Hematopoietic multipotent progenitor cell (in vitro differentiated cells): ENCODE data around the gene DOCK3. TPM values are rescaled to one million over a fixed set of nuclear protein-coding genes. Genes with fewer than 3 reads are reported as not detected.
"Not testable (repeated sequence)": the region's sequence is repeated elsewhere in the genome, so short reads cannot be mapped to it uniquely, and the experiment has no call there.

ENCODE experiments used
- DNase-seq, 3 donors: peaks; one replicate each; pipeline ENCODE4 v3.0.0-alpha.2; 2011 to 2015; ENCODE audit warnings: low read depth in 2 of 3, low spot score in 2 of 3
- total RNA-seq: library from RNA; depleted of rRNA; stranded (reverse); fragments of >200 nt; gene quantifications from one replicate; pipeline ENCODE4 v1.2.3, GENCODE V29; 2012

The DOCK3 gene
- total RNA-seq, 1 donor = 1.3 TPM

DNA sequence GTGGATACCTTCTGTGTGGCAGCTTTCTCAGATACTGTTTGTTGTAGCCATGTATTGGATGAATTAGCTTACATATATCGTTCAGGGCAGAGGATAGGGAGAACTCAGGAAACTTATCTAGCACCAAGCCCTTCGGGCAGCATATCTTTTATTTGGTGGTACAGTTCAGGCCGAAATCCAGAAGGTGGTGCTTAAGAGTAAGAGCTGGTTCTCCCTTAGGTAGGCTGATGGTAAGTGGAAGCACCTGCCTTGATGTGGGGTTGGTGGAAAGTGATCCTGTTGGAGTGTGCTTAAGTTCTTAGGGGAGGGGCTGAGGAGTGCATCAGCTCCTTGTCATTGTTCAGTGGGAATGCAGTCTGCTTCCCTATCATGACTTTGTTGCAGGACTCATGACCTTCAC is 187.5 kb downstream of the DOCK3 start:
- no peak for DNase-seq

DNA sequence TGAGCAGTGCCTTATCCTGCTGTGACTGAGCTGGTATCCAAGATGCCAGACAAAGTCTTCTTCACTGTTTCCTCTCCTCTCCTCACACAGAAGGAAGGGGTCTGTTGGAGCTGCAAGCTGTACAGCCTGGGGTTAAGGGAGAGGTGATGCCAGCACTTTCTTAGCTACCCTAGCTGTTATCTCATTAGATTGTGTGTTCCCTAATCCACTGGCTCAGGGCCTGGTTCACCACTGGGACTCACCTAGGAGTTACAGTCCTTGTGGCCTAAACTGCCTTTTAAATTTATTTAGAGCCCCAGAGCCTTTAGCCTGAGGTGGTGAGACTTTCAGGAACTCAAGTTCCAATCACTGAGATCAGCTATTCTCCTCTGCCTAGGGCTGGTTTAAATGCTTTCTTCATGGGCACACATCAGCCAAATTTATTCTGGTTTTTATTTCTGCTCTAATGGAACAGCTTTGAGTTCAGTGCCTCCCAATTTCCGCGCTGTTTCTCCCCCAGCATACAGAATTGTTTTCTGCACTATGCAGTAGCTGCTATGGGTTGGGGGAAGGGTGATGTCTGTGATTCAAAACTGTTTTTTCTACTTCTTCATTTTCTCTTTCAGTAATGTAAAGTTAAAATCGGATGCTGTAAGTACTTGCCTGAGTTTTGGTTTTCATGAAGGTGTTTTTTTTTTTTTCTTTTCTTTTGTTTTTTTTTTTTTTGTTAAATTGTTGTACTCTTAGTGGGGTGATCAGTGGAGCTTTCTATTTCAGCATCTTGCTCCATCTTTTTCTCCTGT is 198.8 kb downstream of the DOCK3 start:
- peak in 1 of 3 donors; percentile 16 for DNase-seq

DNA sequence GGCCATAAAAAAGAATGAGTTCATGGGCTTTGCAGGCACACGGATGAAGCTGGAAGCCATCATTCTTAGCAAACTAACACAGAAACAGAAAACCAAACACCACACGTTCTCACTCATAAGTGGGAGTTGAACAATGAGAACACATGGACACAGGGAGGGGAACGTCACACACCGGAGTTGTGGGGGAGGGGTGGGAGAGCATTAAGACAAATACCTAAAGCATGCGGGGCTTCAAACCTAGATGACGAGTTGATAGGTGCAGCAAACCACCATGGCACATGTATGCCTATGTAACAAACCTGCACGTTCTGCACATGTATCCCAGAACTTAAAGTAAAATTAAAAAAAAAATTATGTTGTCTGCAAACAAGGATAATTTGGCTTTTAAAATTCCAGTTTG is 200.1 kb downstream of the DOCK3 start:
- not testable (repeated sequence) for DNase-seq

DNA sequence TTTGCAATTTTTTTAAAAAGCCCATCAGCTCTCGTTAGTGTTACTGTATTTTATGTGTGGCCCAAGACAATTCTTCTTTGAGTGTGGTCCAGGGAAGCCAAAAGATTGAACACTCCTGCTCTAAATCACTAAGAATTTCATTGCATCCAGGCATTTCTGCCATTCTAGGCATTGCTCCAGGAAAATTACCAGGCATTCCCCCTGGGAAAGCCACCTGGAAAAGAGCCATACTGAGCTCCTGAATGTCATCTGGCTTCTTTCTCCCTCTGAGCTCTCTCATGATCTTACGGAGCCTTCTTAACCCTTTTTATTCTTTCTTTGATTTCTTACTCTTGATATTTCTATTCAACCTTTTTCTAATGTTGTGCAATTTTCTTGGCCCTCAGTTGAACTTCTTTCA is 202.2 kb downstream of the DOCK3 start:
- no peak for DNase-seq

DNA sequence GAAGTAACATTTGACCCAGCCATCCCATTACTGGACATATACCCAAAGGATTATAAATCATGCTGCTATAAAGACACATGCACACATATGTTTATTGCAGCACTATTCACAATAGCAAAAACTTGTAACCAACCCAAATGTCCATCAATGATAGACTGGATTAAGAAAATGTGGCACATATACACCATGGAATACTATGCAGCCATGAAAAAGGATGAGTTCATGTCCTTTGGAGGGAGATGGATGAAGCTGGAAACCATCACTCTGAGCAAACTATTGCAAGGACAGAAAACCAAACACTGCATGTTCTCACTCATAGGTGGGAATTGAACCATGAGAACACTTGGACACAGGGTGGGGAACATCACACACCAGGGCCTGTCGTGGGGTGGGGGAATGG is 208.0 kb downstream of the DOCK3 start:
- not testable (repeated sequence) for DNase-seq

DNA sequence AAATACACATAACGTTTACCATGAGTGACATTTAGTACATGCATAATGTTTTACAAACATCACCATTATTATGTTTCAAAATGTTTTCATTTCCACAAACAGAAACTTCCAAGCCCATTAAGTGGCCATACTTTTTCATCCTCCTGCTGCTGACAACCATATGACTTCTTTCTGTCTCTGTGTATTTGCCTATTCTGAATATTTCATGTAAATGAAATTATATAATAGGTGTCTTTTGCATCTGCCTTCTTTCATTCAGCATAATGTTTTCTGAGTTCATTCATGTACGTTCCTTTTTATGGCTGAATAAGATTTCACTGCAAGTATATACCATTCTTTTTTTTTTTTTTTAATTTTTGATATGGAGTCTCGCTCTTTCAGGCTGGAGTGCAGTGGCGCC is 209.0 kb downstream of the DOCK3 start:
- no peak for DNase-seq

DNA sequence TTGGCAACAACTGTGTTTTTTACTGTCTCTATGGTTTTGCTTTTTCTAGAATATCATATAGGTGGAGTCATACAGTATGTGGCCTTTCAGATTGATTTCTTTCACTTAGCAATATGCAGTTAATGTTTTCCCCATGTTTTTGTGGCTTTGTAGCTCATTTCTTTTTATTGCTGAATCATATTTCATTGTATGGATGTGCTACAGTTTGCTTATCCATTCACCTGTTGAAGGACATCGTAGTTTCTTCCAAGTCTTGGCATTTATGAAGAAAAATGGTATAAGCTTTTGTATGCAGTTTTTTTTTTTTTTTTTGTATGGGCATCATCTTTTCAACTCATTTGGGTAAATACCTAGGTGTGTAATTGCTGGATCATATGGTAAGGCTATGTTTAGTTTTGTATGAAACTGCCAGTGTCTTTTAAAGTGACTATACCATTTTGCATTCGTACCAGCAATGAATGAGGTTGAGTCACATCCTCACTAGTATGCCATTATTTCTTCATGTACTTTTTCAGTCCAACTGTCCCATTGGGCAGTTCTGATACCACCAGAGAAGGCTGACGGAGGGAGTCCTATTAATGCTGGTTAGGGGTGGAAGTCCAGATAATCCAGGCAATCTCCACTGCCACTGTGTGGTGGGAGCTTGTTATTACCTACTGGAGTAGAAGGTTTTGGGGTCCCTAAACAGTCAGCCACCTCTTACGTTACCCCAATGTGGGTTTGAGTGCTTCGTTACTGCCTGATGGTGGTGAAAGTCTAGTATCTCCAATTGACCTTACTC is 210.5 kb downstream of the DOCK3 start:
- peak in 2 of 3 donors; percentile 16 to 58 for DNase-seq

DNA sequence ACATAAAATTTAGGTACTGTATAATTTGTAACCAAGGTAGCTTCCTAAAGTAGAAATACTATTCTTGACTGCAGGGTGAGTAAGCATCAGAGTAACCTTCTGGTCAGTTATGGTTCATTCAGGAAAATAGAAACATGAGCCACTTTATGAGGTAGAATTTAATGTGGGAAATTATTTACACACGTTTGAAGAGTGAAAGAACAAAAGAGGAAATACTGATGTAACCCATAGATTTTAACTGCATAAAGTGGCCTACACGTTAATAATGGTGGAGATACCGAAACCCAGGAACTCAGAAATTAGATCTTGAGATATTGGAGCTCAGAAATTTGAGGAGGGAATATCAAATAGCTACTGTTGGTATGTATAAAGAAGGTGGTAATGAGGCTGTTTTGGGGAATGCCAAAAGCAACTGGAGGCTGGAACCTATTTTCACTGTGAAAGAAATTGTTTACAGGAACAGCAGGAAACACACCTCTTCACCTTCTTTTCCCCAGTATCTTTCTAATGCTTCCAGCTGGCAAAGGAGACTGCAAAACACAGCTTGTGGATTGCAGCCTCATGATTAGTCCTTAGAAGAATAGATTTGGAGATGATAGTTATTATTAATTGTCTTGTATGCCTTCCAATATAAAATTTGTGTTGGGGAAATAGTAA is 216.1 kb downstream of the DOCK3 start:
- no peak for DNase-seq

DNA sequence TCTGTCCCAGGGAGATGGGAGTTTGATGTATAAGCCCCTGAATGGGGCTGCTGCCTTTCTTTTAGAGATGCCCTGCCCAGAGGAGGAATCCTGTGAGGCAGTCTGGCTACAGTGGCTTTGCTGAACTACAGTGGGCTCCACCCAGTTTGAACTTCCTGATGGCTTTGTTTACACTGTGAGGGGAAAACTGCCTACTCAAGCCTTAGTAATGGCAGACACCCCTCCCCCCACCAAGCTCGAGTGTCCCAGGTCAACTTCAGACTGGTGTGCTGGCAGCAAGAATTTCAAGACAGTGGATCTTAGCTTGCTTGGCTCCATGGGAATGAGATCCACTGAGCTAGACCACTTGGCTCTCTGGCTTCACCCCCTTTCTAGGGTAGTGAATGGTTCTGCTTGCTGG is 226.4 kb downstream of the DOCK3 start:
- not testable (repeated sequence) for DNase-seq

DNA sequence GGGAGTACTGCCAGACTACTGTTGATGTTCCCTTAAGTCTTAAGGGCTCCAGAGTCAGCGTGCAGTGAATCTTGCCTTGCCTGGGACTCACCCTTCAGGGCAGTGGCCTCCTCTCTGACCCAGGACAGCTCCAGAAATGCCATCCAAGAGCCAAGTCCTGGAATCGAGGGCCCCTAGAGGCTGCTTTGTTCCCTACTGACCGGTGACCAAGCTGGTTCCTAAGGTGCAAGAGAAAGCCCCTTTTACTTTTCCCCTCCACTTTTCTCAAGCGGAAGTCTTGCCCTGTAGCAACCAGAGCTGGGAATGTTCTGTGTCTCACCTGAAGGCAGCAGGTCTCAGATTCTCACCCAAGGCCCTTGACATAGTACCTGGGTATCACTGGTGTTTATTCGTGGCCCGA is 238.0 kb downstream of the DOCK3 start:
- DNase-seq = no peak

DNA sequence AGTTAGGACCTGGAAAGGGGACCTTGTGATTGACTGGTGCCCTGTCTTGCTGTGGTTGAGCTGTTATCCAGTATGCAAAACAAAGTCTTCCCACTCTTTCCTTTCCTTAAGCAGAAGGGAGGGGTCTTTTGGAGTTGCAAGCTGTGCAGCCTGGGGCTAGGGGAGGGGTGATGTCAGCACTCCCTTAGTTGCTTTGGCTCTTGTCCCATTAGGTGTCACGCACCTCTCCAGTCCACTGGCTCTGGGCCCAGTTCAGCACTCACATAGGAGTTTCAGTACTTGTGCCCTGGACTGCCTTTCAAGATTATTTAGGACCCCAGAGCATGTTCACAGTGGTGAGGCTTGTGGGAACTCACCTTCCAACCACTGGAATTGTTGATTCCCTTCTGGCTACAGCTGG is 238.5 kb downstream of the DOCK3 start:
- no peak for DNase-seq

DNA sequence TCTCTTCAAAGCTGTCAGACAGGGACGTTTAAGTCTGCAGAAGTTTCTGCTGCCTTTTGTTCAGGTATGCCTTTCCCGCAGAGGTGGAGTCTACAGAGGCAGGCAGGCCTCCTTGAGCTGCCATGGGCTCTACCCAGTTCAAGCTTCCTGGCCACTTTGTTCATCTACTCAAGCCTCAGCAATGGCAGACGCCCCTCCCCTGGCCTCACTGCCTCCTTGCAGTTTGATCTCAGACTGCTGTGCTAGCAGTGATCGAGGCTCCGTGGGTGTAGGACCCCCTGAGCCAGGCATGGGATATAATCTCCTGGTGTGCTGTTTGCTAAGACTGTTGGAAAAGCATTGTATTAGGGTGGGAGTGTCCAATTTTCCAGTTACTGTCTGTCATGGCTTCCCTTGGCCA is 247.3 kb downstream of the DOCK3 start:
- not testable (repeated sequence) for DNase-seq

DNA sequence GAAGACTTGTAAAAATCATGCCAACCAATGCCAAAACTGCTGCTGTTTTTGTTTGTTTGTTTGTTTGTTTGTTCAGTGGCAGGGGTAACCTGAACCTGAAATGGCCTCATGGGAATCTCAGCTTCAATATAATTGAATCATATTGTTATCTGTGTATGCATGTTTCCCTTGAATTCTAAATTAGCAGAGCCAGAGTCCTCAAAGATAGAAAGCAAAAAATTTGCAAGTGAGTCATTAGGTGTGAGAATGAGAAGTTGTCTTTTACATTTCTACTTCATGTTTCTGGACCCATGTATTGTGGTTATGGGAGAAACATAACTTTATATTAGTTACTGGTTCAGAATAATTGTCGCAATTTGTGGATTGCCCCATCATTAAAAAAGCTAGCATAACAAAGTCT is 249.2 kb downstream of the DOCK3 start:
- no peak for DNase-seq

DNA sequence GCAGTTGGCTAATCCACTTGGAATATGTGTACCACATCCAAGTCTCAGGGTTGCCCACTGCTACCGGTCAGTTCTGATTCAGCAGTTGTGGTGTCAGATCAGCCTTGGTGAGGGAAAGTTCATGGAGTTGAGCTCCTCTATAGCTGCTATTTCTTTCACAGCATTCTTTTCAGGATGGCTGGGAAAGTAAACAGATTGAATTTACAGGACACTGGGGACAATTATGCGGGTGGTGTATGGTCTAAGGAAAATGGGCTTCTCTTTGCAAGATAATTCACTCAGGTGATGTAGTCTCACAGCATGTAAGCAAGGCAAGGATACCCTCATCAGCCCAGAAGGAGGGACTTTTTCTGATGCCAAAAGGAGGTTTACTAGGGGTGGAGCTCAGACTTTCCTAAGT is 249.9 kb downstream of the DOCK3 start:
- no peak for DNase-seq

DNA sequence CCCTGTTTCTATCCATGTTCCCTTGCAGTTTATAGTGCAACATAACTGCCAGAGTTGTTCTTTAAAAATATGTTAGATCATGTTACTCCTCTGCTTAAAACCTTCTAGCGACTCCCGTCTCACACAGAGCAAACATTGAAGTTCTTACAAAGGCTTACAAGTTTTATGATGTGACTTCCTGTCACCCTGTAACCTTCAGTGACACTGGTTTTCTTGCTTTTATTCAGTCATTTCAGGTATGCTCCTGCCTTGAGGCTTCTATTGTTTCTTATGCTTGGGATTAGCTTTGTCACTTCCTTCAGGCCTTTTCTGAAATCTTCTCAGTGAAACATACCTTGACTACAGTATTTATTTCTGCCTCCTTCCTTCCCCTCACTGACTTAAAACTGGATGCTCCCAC is 252.1 kb downstream of the DOCK3 start:
- no peak for DNase-seq

DNA sequence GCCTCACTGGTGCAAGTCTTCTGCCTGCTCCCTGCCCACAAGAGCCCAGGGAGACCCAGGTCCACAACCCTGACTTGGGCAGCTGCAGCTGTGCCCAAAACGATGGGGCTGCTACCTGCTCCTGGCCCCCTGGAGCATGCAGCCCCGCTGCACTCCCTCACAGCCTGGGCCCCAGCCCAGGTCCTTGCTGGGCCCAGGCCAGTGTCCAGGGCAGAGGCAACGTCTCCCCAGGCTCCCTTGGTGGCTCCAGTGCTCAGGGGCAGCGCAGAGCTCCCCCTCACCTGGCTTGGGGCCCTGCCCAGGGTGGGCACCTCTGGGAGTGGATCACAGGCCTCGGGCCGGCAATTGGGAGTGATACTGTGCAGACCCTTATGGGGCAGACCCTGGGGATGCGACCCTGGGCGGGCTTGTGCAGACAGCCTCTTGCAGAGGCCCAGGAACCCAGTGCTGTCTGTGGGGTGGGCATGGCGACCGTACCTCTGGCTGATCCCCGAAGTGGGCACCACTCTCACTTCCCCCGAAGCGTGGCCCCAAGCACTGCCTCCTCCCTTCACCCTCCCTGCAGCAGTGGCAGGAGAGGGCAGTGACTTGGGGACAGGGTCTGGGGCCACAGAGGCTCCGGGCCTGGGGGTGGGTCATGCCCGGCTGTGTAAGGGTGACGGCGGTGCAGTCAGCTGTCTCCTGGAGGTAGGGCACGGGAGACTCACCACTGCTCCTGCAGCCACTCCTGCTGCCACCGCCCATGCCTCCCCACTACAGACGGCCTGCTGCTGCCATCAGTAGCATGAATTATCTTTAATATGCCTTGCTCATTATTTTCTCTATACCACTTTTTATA is 255.9 kb downstream of the DOCK3 start:
- no peak for DNase-seq

DNA sequence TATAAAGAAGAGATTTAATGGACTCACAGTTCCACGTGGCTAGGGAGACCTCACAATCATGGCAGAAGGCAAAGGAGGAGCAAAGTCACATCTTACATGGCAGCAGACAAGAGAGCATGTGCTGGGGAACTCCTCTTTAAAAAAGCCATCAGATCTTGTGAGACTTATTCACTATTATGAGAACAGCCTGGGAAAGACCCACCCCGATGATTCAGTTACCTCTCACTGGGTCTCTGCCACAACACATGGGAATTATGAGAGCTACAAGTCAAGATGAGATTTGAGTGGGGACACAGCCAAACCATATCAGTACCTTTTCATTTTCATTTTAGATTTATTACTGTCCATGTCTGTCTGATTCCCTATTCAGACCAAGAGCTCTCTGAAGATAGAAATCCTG is 258.2 kb downstream of the DOCK3 start:
- not testable (repeated sequence) for DNase-seq

DNA sequence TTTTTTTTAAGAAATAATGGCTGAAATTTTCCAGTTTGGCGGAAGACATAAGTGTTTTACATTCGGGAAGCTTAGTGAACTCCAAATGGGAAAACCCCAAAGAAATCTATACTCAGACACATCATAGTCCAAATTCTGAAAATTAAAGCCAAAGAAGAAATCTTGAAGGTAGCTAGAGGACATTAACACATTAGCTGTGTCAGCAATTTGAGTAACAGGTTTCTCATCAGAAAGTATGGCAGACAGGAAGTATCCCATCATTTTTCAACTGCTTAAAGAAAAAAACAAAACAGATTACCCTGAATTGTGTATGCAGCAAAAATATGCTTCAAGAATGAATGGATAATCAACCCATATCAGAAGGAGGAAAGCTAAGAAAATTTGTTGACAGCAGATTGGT is 261.7 kb downstream of the DOCK3 start:
- no peak for DNase-seq

DNA sequence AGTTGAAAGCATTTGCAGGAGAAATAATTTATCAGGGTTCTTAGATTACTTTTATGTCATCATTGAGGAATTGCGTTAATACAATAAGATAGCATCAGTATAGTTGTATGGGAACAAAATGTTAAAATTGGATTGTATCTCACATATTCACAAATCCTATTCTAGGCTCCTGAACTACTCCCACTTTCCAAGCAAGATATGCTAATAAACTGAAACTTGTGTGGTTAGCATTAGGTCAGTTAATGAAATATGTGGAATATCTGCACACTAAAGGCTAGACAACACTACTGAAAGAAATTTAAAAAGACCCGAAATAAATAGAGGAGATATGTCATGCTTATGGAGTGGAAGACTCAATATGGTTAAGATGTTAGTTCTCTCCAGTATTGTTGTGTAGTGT is 272.7 kb downstream of the DOCK3 start:
- DNase-seq = no peak

DNA sequence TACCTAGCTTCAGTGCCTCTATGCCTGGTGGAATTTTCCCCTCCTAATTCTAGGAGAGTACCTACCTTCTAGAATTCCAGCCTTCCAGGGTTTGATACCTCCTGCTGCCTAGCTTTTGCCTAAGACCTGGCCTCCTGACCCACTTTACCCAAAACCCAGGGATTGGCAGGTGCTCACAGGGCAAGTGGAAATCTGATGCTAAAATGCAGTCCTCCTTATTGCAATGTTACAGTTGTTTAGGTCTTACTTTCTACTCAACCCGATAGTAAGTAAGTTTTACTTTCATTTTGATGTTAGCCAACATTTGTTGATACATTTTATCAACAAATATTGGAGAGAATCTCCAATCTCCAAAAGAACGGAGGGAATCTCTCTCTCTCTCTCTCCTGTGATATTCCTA is 275.9 kb downstream of the DOCK3 start:
- peak in 1 of 3 donors; percentile 20 for DNase-seq
